Ovary (tissue), 9 donors: ENCODE data around the gene NAA30. TPM values are rescaled to one million over a fixed set of nuclear protein-coding genes. Genes with fewer than 3 reads are reported as not detected.

ENCODE experiments used
- DNase-seq, 5 donors: peaks; one replicate each; pipeline ENCODE4 v3.0.0-alpha.2; 2019 to 2020
- H3K27ac ChIP-seq, 2 donors: fragments of 200-600 bp; one replicate each; pipeline versions ENCODE4 v1.5.1 to v1.8.0; 2019 to 2022
- H3K27me3 ChIP-seq: fragments of 200-600 bp; one replicate; pipeline ENCODE4 v1.8.0; 2022
- H3K36me3 ChIP-seq: fragments of 200-600 bp; sonication (generic); one replicate; pipeline ENCODE4 v1.5.1; 2019
- H3K4me1 ChIP-seq: one replicate; pipeline ENCODE4 v1.8.1; 2013; ENCODE audit warnings: mild to moderate bottlenecking, moderate library complexity; ENCODE audit not compliant: insufficient read depth
- H3K4me3 ChIP-seq: fragments of 200-600 bp; sonication (generic); one replicate; pipeline ENCODE4 v1.5.1; 2017
- H3K9me3 ChIP-seq, 2 donors: fragments of 200-600 bp in 1 of 2; sonication (generic) in 1 of 2; one replicate each; pipeline versions ENCODE4 v1.5.1 to v1.8.1; 2013 to 2019; ENCODE audit warnings: mild to moderate bottlenecking in 1 of 2, moderate library complexity in 1 of 2
- CTCF ChIP-seq, 3 donors: fragments of 450-650 bp in 2 of 3; fragments of 200-600 bp in 1 of 3; IDR thresholded peaks; one replicate each; pipeline versions ENCODE4 v1.5.1 to v1.8.0; 2016 to 2022; ENCODE audit warnings: antibody characterized with exemption in 3 of 3, mild to moderate bottlenecking in 1 of 3
- EP300 ChIP-seq: sonication (generic); formaldehyde crosslinking; IDR thresholded peaks from one replicate; pipeline ENCODE4 v1.6.1; 2017; ENCODE audit warnings: antibody characterized with exemption
- POLR2A ChIP-seq: fragments of 450-650 bp; IDR thresholded peaks from one replicate; pipeline ENCODE4 v1.6.1; 2017; ENCODE audit warnings: antibody characterized with exemption, mild to moderate bottlenecking, moderate library complexity
- WGBS, 3 donors: extraction: QIAGEN DNeasy Blood & Tissue Kit in 1 of 3; methylation state at CpG; one replicate each; pipeline versions ENCODE4 v1.1.5 to v1.1.7; 2013 to 2017; 5-methylcytosine and 5-hydroxymethylcytosine counted together
- intact Hi-C, 4 donors: fragments of 100-400 bp; cut with DNase I; formaldehyde crosslinking; loops; one replicate each; pipeline versions ENCODE4 v1.11.0 to v1.15.1; 2022 to 2023
- polyA plus RNA-seq, 2 donors: library from polyadenylated mRNA; stranded (reverse); fragments of 200-250 nt in 1 of 2; fragments of 350-450 nt in 1 of 2; fragmentation: Illumina TruSeq in 1 of 2; extraction: RNeasy Lipid Tissue Mini Kit (QIAGEN cat#74804) in 1 of 2; gene quantifications; one replicate each; pipeline ENCODE4 v1.2.3, GENCODE V29; 2013 to 2014
- total RNA-seq, 7 donors: library from RNA; depleted of rRNA in 2 of 7; stranded (reverse); fragments of >200 nt in 2 of 7; fragmentation: NEBNext Ultra II Directional in 3 of 7; extraction: Animal tissue kit (Norgen Biotek cat#: 25700) in 3 of 7; gene quantifications; one replicate each; pipeline versions ENCODE4 v1.1.0 to v1.2.4, GENCODE V29; 2016 to 2023
- donor health status: DM: no; HTN: no; CAD: no; lungs with moderate emphysema.
- donor health status: DM: no; HTN: no; CAD: no.
- donor health status: Bipolar disorder and iron deficiency.
- donor health status: DM: yes; HTN: yes; CAD: no.
- donor health status: DM: no; HTN: no; CAD: no.
- donor health status: DM: yes; HTN: yes; CAD: no.

NAA30 gene
- total and polyA plus RNA-seq, 9 donors: 9.4 to 29.4 (median 17.1) TPM

GRCh38 chr14:57408634-57409033 lies 18.2 kb downstream of the NAA30 start:
- H3K9me3 ChIP-seq: no peaks in the 10 kb centered on the region
- TF ChIP-seq EP300 (no peak), POLR2A (no peak), CTCF (IDR thresholded peaks at IDR 0.05) (no peak)
- WGBS, 3 donors: 27 to 45% (median 38%) methylated on average over 1 of the region's 1 CpG
- H3K27me3 ChIP-seq: no peaks in the 10 kb centered on the region
- DNase-seq: no peak
- no peaks in the 10 kb centered on the region for H3K36me3 ChIP-seq
- H3K27ac ChIP-seq: no peak overlapping the region
- no peak overlapping the region for H3K4me3 ChIP-seq
- intact Hi-C loops: no loop called here
- H3K4me1 ChIP-seq: peaks cover 5% of the 10 kb centered on the region

GRCh38 chr14:57412341-57412740 lies 22.0 kb downstream of the NAA30 start:
- TF ChIP-seq CTCF (IDR thresholded peaks at IDR 0.05): no peak
- TF ChIP-seq EP300: no peak
- H3K4me1 ChIP-seq: peaks cover 2% of the 10 kb centered on the region
- no peak overlapping the region for H3K27ac ChIP-seq
- no peaks in the 10 kb centered on the region for H3K9me3 ChIP-seq
- WGBS, 3 donors: 12 to 34% (median 32%) methylated on average over 2 of the region's 2 CpGs
- H3K4me3 ChIP-seq: no peak overlapping the region
- H3K36me3 ChIP-seq: no peaks in the 10 kb centered on the region
- intact Hi-C loops: no loop called here
- no peaks in the 10 kb centered on the region for H3K27me3 ChIP-seq
- DNase-seq: no peak

GRCh38 chr14:57413849-57414248 lies 23.5 kb downstream of the NAA30 start:
- no peak for DNase-seq
- H3K9me3 ChIP-seq: no peaks in the 10 kb centered on the region
- H3K36me3 ChIP-seq: no peaks in the 10 kb centered on the region
- no peak for TF ChIP-seq EP300
- no peak for TF ChIP-seq POLR2A
- TF ChIP-seq CTCF (IDR thresholded peaks at IDR 0.05): no peak
- H3K4me3 ChIP-seq: no peak overlapping the region
- peaks cover 2% of the 10 kb centered on the region for H3K4me1 ChIP-seq
- intact Hi-C loops: no loop called here
- 53 to 63% (median 58%) methylated on average over 2 of the region's 2 CpGs for WGBS, 3 donors
- no peak overlapping the region for H3K27ac ChIP-seq
- H3K27me3 ChIP-seq: no peaks in the 10 kb centered on the region

GRCh38 chr14:57417228-57417627 lies 26.8 kb downstream of the NAA30 start:
- Histone ChIP-seq H3K4me1 (no peaks in the 10 kb centered on the region), H3K36me3 (no peaks in the 10 kb centered on the region), H3K4me3 (no peak overlapping the region), H3K27me3 (no peaks in the 10 kb centered on the region), H3K27ac (no peak overlapping the region), H3K9me3 (no peaks in the 10 kb centered on the region)
- intact Hi-C loops: no loop called here
- no peak for DNase-seq
- 31 to 41% (median 38%) methylated on average over 1 of the region's 1 CpG for WGBS, 3 donors
- TF ChIP-seq EP300: no peak
- TF ChIP-seq CTCF (IDR thresholded peaks at IDR 0.05): no peak
- TF ChIP-seq POLR2A: no peak

- Histone ChIP-seq H3K27ac (no peak overlapping the region), H3K36me3 (no peaks in the 10 kb centered on the region), H3K4me3 (no peak overlapping the region), H3K4me1 (no peaks in the 10 kb centered on the region), H3K27me3 (no peaks in the 10 kb centered on the region), H3K9me3 (no peaks in the 10 kb centered on the region)
- TF ChIP-seq CTCF (IDR thresholded peaks at IDR 0.05) (no peak), POLR2A (no peak), EP300 (no peak)
- intact Hi-C loops: no loop called here
- 96 to 97% (median 96%) methylated on average over 4 of the region's 4 CpGs for WGBS, 3 donors
- no peak for DNase-seq
Observed at GRCh38 chr14:57418999-57419398, 28.6 kb downstream of the NAA30 start.
